Stimulated activated CD4-positive, alpha-beta T cell treated with anti-CD3 and anti-CD28 coated beads, Interleukin-12 subunit alpha, Interleukin-12 subunit beta, amount 100 ng/mL, for 4 hours (primary cell): Measurements from ENCODE around the gene P2RY14.

Experiments used
- DNase-seq: peaks from one replicate; pipeline ENCODE4 v3.0.0-alpha.2; 2020

Gene P2RY14

GRCh38 chr3:151213151-151213550 lies 65.2 kb downstream of the P2RY14 start:
- no peak for DNase-seq

GRCh38 chr3:151210676-151211381 lies 67.5 kb downstream of the P2RY14 start:
- no peak for DNase-seq

GRCh38 chr3:151209654-151210053 lies 68.7 kb downstream of the P2RY14 start:
- DNase-seq = no peak

GRCh38 chr3:151206201-151206600 lies 72.1 kb downstream of the P2RY14 start:
- no peak for DNase-seq

- DNase-seq = no peak
Observed at GRCh38 chr3:151205482-151205881, 72.9 kb downstream of the P2RY14 start.

GRCh38 chr3:151204530-151205402 lies 73.6 kb downstream of the P2RY14 start:
- DNase-seq = no peak

- peak; percentile 45 for DNase-seq
Observed at GRCh38 chr3:151203051-151203420, 75.3 kb downstream of the P2RY14 start, which contains the start of gene GPR171. Gene GPR171, minus strand, starts transcription at chr3:151203216. Its CDS starts 3,830 bp downstream, at chr3:151199386.

GRCh38 chr3:151201051-151201730 lies 77.2 kb downstream of the P2RY14 start:
- no peak for DNase-seq

GRCh38 chr3:151200586-151200985 lies 77.8 kb downstream of the P2RY14 start:
- DNase-seq = no peak

GRCh38 chr3:151199554-151200438 lies 78.5 kb downstream of the P2RY14 start:
- DNase-seq = no peak

GRCh38 chr3:151198849-151199248 lies 79.5 kb downstream of the P2RY14 start:
- DNase-seq = no peak

- DNase-seq = no peak
Observed at GRCh38 chr3:151197981-151198767, 80.2 kb downstream of the P2RY14 start.

GRCh38 chr3:151197228-151197627 lies 81.1 kb downstream of the P2RY14 start:
- DNase-seq = no peak

- no peak for DNase-seq
Observed at GRCh38 chr3:151196434-151196833, 81.9 kb downstream of the P2RY14 start.

GRCh38 chr3:151195826-151196225 lies 82.5 kb downstream of the P2RY14 start:
- DNase-seq = no peak

GRCh38 chr3:151192545-151192944 lies 85.8 kb downstream of the P2RY14 start:
- DNase-seq = no peak

GRCh38 chr3:151191095-151191494 lies 87.2 kb downstream of the P2RY14 start:
- DNase-seq = no peak

- DNase-seq = no peak
Observed at GRCh38 chr3:151183265-151183671, 95.1 kb downstream of the P2RY14 start.

- DNase-seq = no peak
Observed at GRCh38 chr3:151182349-151183079, 95.8 kb downstream of the P2RY14 start.

GRCh38 chr3:151178208-151178845 lies 100.0 kb downstream of the P2RY14 start:
- no peak for DNase-seq
